CD4-positive, alpha-beta T cell treated with Interferon gamma for 1 hour (primary cell): Measurements from ENCODE around the gene TTC22.
"Not testable (repeated sequence)": the region's sequence is repeated elsewhere in the genome, so short reads cannot be mapped to it uniquely, and the experiment has no call there.

Experiments
- DNase-seq: peaks from one replicate; pipeline ENCODE4 v3.0.0-alpha.2; 2020

Gene TTC22

DNA sequence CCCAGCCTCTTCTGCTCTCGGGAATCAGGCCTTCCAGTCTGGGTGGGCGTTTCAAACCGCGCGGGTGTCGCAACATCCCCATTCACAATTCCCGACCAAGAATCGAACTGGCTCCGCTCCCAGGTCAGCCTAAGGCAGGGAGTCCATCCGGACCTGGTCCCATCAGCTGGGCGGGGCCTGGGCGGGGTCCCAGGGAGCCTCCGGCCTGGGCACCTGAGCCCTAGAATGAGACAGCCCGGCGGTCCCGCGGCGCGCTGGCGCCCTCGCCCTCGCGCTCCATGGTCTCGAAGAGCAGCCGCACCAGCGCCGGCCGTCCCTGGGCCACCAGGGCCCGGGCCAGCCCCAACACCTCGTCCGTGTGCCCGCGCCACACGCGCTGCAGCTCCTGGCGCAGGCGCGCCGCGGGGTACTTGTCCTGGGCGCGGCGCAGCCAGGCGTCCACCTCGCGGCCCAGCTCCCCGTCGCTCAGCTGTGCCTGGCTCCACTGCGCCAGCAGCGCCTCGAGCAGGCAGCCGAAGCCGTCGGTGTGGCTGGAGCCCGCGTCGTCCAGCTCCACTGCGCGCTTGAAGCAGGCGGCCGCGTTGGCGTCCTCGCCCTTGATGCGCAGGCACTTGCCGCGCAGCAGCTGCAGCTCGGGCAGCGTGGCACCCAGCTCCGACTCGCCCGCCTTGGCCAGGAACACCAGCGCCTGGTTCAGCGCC, 19.9 kb downstream of the TTC22 start:
- no peak for DNase-seq

DNA sequence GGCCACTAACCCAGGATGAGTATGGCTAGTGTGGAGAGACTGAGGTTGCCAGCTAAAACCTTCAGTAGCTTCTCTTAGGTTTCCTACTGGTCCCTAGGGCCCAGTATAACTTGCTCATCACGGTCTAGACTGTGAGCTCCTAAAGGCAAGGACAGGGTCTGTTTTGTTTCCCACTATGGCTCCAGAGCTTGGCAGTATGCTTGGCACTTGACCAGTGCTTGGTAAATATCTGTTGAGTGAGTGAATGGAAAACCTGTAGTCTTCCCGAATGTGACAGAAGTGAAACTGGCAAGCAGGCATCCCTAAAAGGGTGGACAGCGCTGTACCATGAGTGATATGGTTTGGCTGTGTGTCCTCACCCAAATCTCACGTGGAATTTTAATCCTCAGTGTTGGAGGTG, 23.7 kb downstream of the TTC22 start:
- DNase-seq: no peak

GRCh38 chr1:54777011-54777410, 24.1 kb downstream of the TTC22 start:
- no peak for DNase-seq

- not testable (repeated sequence) for DNase-seq
These were observed 25.0 kb downstream of the TTC22 start for GRCh38 chr1:54775828-54776721.

GRCh38 chr1:54774820-54775498, 26.2 kb downstream of the TTC22 start:
- no peak for DNase-seq

GRCh38 chr1:54772951-54773350, 28.2 kb downstream of the TTC22 start:
- DNase-seq: no peak

DNA sequence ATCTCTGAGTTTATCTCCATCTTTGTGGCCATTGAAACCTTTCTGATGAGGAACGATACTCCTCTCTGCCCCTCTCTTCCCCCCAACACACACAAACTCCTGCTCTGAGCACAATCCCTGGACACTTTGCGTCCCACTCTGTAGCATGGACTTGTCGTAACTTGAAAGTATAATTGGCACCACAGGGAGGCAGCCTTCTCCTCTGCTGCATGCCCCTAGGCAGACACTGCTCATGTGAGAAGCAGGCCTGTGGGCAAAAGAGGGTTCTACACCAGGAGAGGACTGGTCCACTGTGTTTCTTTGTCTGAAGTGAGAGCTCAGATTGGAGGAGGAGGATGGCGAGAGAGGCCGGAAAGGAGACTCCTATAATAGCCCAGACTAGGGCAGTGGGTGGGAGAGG, 33.0 kb downstream of the TTC22 start:
- DNase-seq: no peak

GRCh38 chr1:54767526-54767925, 33.6 kb downstream of the TTC22 start:
- DNase-seq: no peak

DNA sequence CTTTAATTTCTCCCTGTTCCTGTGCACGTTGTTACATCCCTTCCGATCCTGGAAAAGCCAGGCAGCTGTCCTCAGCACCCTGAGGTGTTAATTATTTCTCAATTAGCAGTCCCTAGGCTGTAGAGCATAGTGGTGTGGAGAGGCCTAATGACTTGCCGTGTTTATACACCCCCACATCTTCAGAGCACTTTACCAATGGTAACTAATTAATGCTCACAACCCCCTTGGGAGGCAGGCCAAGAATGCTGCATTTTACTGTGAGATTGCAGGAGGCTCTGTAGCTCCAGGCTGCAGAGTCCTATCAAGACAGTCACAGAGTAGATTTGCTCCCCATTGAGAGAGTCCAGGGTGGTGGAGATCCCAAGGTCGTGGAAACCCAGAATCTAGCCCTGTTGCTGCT, 34.4 kb downstream of the TTC22 start:
- no peak for DNase-seq

GRCh38 chr1:54764922-54765561, 36.1 kb downstream of the TTC22 start:
- DNase-seq: no peak

GRCh38 chr1:54764133-54764921, 36.8 kb downstream of the TTC22 start, which contains the start of gene PARS2:
Gene PARS2 (minus strand): TSS chr1:54764523. CDS start chr1:54759161, 5,362 bp downstream.
- peak; percentile 98 for DNase-seq

- no peak for DNase-seq
These were observed 37.3 kb downstream of the TTC22 start for GRCh38 chr1:54763816-54764132.

- DNase-seq: no peak
These were observed 42.3 kb downstream of the TTC22 start for GRCh38 chr1:54758678-54759348.

GRCh38 chr1:54757833-54758232, 43.3 kb downstream of the TTC22 start:
- no peak for DNase-seq

DNA sequence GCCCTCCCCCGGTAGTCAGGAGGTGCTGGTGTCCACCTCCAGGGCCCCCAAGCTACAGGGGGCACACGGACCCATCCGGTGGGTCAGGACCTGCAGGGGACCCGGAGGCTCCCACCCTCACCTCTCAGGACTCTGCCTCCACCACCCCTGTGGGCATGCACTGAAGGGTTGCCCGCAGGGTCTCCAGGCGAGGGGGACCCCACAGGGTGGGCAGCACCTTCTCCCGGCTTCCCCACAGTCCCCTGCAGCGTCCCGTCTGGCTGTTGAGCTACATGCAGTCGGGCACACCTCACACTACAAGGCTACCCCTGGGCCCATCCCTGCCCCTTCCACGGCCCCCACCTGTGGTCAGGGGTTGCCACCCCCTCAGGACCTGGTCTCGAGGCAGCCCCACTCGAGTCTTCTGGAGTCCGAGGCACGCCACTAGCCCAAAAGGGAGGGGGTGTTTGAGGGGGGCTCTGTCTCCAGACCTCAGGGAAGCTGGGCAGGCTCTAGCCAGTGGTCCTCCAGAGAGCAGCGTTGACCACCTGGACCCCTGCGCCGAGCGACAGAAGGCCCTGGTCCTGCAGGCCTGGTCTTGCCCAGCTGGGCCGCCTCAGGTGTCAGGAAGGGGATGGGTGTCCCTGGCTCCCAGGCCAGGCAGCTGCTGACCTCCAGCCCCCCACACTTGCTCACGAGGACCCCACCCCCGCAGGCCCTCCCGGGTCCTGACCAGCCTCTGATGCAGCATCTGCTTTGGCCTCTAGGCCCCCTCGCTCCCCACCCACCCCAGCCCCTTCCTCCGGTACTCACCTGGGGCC, 46.4 kb downstream of the TTC22 start:
- no peak for DNase-seq

DNA sequence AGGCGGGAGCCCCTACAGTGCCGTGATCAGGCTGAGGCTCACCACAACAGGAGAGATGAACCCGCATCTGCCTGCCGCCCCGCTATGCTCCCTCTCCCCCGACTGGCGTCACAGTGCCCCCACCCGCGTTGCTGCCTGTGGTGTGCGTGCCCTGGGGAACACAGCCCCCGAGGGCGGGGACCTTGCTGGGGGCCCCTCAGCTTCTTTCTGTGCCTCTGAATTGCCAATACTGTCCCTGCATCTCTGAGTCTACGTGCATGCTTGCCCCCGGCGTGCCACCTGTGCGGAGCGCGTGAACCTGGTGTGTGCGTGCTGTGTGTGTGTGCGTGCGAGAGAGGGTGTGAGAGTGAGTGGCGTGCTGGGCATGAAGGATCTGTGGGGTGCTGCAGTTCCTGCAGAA, 47.1 kb downstream of the TTC22 start:
- DNase-seq: no peak

DNA sequence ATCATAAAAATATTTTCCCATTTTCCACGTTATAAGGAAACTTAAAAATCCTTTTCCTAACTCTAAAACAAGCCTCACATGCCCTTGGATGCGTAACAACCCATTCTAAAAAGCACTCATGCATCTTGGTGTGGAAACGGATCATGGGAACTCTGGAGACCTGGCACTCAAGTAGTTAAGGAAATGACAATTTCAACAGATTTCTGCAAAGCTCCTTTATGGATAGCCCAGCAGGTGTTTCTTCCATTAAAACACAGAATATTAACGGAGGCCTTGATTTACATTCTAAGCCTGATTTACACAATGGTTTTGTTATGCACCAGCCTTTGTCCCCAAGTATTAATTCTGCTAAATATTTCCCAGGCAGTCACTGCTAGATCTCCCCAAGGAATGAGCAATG, 49.7 kb downstream of the TTC22 start:
- DNase-seq: no peak

- no peak for DNase-seq
These were observed 50.5 kb downstream of the TTC22 start for GRCh38 chr1:54750596-54750995.

DNA sequence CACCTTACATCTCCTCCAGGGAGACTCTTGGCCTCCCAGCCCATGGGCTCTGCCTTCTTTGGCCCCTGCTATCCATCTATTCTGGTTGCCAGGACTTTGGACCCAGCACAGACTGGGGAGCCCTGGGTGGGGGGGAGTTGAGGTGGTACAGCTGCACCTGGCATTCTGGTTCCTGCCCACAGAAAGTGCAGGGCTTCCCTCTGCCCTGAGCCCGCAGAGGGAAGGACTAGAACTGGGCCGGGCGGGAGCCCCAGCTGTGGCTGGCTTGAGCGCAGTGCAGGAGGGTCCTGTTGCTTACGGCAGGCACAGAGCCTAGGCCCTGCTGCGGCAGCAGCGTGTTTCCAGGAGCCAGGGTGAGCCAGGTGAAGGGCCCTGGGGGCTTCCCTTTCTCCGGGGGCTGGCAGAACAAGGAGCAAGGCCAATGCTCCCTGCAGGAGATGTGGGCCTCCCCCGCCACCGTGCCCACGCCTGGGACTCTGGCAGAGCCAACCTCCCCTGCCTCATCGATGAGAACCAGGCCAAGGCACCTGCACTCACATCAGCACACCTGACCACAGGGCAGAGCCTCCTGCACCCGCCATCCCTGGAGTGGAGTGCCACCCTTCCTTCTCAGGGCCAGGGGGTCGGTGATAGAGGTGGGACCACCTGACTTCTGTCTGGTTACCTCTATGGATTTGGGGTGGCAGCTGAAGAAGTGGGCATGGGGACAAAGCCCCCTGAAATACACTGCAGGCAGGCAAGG, 52.9 kb downstream of the TTC22 start:
- DNase-seq: no peak

DNA sequence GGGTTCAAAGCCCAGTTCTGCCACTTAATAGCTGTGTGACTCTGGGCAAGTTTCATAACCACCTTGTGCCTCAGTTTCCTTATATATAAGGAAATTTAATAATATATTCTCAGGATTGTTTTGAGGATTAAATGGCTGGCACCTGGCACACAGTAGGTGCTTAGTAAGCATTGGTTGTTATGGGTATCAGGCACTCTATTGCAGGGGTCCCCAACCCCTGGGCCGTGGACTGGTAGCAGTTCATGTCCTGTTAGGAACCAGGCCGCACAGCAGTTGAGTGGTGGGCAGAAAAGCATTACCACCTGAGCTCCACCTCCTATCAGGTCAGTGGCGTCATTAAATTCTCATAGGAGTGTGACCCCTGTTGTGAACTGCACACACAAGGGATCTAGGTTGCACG, 55.3 kb downstream of the TTC22 start:
- DNase-seq: no peak
